SK-N-SH treated with all-trans-retinoic acid at 6 μM for 48 hours (cell line): ENCODE results near the gene PIGU.
"Not testable (repeated sequence)": the region's sequence is repeated elsewhere in the genome, so short reads cannot be mapped to it uniquely, and the experiment has no call there.

ENCODE experiments used
- ATAC-seq: fragments of 200-7000 bp; cut with Tn5 transposase; 3 replicates; pipeline ENCODE4 v1.9.1; 2020; ENCODE audit warnings: mild to moderate bottlenecking, moderate library complexity
- ARNTL ChIP-seq: fragments of 450-650 bp; formaldehyde crosslinking; IDR thresholded peaks from 2 replicates; pipeline ENCODE4 v1.5.0; 2020; ENCODE audit warnings: low read depth, mild to moderate bottlenecking, moderate library complexity, borderline replicate concordance
- BACH2 ChIP-seq: fragments of 250-450 bp; sonication (Bioruptor Pico); IDR thresholded peaks from 2 replicates; pipeline ENCODE4 v1.9.0; 2021; ENCODE audit warnings: mild to moderate bottlenecking, borderline replicate concordance
- CSDC2 ChIP-seq: fragments of 250-450 bp; sonication (Bioruptor Pico); IDR thresholded peaks from 2 replicates; pipeline ENCODE4 v1.5.0; 2020; ENCODE audit warnings: mild to moderate bottlenecking, moderate library complexity
- ESRRG ChIP-seq: fragments of 250-450 bp; sonication (Bioruptor Pico); IDR thresholded peaks from 2 replicates; pipeline ENCODE4 v1.6.1; 2021; ENCODE audit warnings: mild to moderate bottlenecking
- OSR1 ChIP-seq: fragments of 250-450 bp; sonication (Bioruptor Pico); IDR thresholded peaks from 2 replicates; pipeline ENCODE4 v1.8.0; 2022; ENCODE audit warnings: moderate library complexity, mild to moderate bottlenecking, inconsistent platforms
- RARB ChIP-seq: fragments of 250-450 bp; sonication (Bioruptor Pico); IDR thresholded peaks from 2 replicates; pipeline ENCODE4 v1.8.0; 2021; ENCODE audit warnings: mild to moderate bottlenecking, moderate library complexity
- SNAI2 ChIP-seq: fragments of 250-450 bp; sonication (Bioruptor Pico); IDR thresholded peaks from 2 replicates; pipeline ENCODE4 v1.5.0; 2020; ENCODE audit warnings: mild to moderate bottlenecking, moderate library complexity
- TCF4 ChIP-seq: fragments of 250-450 bp; sonication (Bioruptor Pico); IDR thresholded peaks from 2 replicates; pipeline ENCODE4 v1.8.0; 2021; ENCODE audit warnings: mild to moderate bottlenecking, moderate library complexity, borderline replicate concordance
- TOX ChIP-seq: fragments of 250-450 bp; sonication (Bioruptor Pico); IDR thresholded peaks from 2 replicates; pipeline ENCODE4 v1.8.0; 2021; ENCODE audit warnings: mild to moderate bottlenecking, moderate library complexity, borderline replicate concordance
- ZC3H10 ChIP-seq: fragments of 250-450 bp; sonication (Bioruptor Pico); IDR thresholded peaks from 2 replicates; pipeline ENCODE4 v1.5.1; 2021; ENCODE audit warnings: mild to moderate bottlenecking, moderate library complexity
- ZFP30 ChIP-seq: fragments of 450-650 bp; formaldehyde crosslinking; IDR thresholded peaks from 2 replicates; pipeline ENCODE4 v1.5.0; 2022; ENCODE audit warnings: mild to moderate bottlenecking, moderate library complexity
- ZNF565 ChIP-seq: fragments of 450-650 bp; formaldehyde crosslinking; conservative IDR thresholded peaks from 2 replicates; pipeline ENCODE4 v1.5.0; 2020; ENCODE audit warnings: low read depth, mild to moderate bottlenecking, moderate library complexity
- ZNF70 ChIP-seq: fragments of 450-650 bp; formaldehyde crosslinking; IDR thresholded peaks from 2 replicates; pipeline ENCODE4 v1.5.0; 2020; ENCODE audit warnings: mild to moderate bottlenecking, moderate library complexity
- ZNF8 ChIP-seq: fragments of 450-650 bp; formaldehyde crosslinking; IDR thresholded peaks from 2 replicates; pipeline ENCODE4 v1.5.0; 2020; ENCODE audit warnings: mild to moderate bottlenecking, moderate library complexity
- TF ChIP-seq, protein P1 (sequence below): fragments of 250-450 bp; sonication (Bioruptor Pico); IDR thresholded peaks from 2 replicates; pipeline ENCODE4 v1.5.0; 2020; ENCODE audit warnings: mild to moderate bottlenecking, moderate library complexity
- TF ChIP-seq, protein P2 (sequence below): fragments of 250-450 bp; sonication (Bioruptor Pico); IDR thresholded peaks from 2 replicates; pipeline ENCODE4 v1.5.1; 2020; ENCODE audit warnings: low read depth, mild to moderate bottlenecking, moderate library complexity
- TF ChIP-seq, protein P3 (sequence below): fragments of 250-450 bp; sonication (Bioruptor Pico); IDR thresholded peaks from 2 replicates; pipeline ENCODE4 v1.8.0; 2021; ENCODE audit warnings: low read depth, mild to moderate bottlenecking, moderate library complexity, borderline replicate concordance

PIGU gene, protein sequence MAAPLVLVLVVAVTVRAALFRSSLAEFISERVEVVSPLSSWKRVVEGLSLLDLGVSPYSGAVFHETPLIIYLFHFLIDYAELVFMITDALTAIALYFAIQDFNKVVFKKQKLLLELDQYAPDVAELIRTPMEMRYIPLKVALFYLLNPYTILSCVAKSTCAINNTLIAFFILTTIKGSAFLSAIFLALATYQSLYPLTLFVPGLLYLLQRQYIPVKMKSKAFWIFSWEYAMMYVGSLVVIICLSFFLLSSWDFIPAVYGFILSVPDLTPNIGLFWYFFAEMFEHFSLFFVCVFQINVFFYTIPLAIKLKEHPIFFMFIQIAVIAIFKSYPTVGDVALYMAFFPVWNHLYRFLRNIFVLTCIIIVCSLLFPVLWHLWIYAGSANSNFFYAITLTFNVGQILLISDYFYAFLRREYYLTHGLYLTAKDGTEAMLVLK

DNA sequence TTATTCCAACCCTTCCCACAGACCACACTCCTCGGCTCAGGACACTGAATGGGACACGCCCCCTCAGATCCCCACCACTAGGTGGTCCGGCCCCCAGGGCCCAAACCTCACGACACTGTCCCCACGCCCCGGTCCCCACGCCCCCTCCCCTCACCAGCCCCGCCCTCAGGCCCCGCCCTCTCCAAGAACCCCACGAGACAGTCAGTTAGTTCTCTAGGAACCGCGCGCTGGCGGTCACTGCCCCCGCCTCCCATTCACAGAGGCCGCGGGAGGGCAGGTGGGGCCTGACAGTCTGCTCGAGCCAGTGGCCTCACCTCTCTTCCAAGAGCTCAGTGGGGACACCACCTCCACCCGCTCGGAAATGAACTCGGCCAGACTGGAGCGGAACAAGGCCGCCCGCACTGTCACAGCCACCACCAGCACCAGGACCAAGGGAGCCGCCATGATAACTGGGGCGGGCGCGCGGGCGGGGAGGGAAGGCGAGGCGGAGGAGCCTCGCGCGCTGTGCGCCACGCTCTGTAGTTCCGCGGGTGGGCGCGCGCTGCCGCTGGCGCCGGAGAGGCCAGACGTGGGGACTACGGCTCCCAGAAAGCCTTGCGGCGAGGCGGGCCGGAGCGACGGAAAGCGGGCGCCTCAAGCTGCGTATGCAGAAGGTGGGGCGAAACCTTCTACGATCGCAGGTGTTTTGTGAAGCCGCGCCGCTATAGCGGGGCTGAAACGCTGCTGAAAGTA lies at the start of gene PIGU:
Gene PIGU (minus strand): TSS at position 451 of the 732 bp plus-strand sequence. CDS start 7 bp downstream, at position 444.
- peak; percentile 98 for ATAC-seq
- TF ChIP-seq ZNF8 (CRISPR knock-in tag) (no peak), ZNF70 (CRISPR knock-in tag) (no peak)

DNA sequence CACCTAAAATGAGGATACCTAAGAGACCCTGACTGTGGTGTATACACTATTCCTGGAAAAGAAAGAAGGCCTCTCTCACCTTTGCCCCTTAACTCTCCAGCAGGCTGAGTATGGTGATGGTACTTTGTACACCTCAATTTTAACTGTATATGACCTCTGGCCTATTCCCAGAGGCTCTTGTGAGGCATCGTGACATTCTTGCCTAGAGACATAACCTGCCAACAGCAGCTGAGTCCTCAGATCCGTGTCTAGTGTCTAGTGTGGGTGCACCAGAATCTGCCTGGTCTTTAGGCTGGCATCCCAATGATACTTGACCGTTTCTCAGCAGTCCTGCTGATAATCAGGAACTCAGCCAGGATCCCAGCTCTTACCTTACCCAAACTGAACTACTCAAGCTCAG lies 47.3 kb upstream of the PIGU start:
- no peak for TF ChIP-seq TOX (CRISPR knock-in tag)
- TF ChIP-seq, protein P1, sequence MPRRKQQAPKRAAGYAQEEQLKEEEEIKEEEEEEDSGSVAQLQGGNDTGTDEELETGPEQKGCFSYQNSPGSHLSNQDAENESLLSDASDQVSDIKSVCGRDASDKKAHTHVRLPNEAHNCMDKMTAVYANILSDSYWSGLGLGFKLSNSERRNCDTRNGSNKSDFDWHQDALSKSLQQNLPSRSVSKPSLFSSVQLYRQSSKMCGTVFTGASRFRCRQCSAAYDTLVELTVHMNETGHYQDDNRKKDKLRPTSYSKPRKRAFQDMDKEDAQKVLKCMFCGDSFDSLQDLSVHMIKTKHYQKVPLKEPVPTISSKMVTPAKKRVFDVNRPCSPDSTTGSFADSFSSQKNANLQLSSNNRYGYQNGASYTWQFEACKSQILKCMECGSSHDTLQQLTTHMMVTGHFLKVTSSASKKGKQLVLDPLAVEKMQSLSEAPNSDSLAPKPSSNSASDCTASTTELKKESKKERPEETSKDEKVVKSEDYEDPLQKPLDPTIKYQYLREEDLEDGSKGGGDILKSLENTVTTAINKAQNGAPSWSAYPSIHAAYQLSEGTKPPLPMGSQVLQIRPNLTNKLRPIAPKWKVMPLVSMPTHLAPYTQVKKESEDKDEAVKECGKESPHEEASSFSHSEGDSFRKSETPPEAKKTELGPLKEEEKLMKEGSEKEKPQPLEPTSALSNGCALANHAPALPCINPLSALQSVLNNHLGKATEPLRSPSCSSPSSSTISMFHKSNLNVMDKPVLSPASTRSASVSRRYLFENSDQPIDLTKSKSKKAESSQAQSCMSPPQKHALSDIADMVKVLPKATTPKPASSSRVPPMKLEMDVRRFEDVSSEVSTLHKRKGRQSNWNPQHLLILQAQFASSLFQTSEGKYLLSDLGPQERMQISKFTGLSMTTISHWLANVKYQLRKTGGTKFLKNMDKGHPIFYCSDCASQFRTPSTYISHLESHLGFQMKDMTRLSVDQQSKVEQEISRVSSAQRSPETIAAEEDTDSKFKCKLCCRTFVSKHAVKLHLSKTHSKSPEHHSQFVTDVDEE (CRISPR knock-in tag) = no peak
- no peak for TF ChIP-seq CSDC2 (CRISPR knock-in tag)
- TF ChIP-seq ZNF565 (CRISPR knock-in tag) = no peak
- no peak for TF ChIP-seq BACH2 (CRISPR knock-in tag)
- TF ChIP-seq TCF4 (CRISPR knock-in tag) = no peak
- TF ChIP-seq ZC3H10 = no peak
- TF ChIP-seq ARNTL = no peak
- TF ChIP-seq SNAI2 (CRISPR knock-in tag) = no peak
- no peak for TF ChIP-seq ZFP30 (CRISPR knock-in tag)
- no peak for ATAC-seq

DNA sequence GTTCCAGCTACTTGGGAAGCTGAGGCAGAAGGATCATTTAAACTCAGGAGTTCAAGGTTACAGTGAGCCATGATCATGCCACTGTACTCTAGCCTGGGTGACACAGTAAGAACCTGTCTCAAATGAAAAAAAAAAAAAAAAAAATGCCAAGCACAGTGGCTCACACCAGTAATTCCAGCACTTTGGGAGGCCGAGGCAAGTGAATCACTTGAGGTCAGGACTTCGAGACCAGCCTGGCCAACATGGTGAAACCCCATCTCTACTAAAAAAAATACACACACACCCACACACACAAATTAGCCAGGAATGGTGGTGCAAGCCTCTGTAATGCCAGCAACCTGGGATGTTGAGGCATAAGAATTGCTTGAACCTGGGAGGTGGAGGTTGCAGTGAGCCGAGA lies 45.7 kb upstream of the PIGU start:
- not testable (repeated sequence) for ATAC-seq

DNA sequence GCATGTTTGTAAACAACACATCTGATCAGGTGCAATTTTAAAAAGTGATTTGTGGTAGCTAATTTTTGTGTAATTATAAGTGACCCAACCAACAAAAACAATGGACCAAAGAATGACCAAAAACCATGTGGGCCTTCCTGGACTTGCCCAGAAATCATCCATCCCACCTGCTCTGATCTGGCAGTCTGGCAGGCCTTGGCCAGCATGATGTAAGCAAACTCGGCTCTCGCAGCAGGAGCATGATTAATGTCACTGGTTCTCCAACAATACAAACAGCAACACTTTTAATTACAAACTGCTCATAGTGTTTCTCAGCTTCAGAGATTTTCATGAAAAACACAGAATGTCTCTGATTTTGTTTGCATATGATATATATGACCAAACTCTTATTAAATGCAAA lies 43.4 kb upstream of the PIGU start:
- ATAC-seq = no peak

DNA sequence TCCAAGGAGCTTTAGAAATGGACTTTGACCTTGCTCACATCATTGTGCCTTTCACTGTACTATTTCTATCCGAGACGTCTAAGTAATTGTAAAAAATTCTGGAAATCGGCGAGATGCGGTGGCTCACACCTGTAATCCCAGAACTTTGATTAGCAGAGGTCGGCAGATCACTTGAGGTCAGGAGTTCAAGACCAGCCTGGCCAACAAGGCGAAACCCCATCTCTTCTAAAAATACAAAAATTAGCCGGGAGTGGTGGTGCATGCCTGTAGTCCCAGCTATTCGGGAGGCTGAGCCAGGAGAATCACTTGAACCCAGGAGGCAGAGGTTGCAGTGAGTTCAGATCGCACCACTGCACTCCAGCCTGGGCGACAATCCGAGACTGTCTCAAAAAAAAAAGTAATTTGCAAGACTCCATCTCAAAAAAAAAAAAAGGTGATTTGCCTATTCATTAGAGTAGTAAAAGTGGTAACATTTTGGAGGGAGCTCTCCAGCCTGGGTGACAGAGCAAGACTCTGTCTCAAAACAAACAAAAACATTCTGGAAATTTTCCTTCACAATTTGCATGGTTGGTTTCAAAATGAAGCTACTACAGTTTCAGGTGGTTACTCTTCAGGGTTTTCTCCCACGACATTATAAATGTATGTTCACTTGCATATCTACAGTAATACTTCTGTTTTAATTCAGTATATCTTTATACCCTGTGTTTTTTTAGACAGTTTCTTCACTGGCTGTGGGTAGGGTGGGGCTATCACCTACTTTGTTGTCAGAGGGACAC lies 42.5 kb upstream of the PIGU start:
- ATAC-seq = not testable (repeated sequence)

More for the DNA sequence above, 43.4 kb upstream of the PIGU start:
- TF ChIP-seq OSR1 (CRISPR knock-in tag) (no peak), RARB (CRISPR knock-in tag) (no peak), ARNTL (no peak), ESRRG (CRISPR knock-in tag) (no peak), ZC3H10 (no peak)
- TF ChIP-seq, protein P2, sequence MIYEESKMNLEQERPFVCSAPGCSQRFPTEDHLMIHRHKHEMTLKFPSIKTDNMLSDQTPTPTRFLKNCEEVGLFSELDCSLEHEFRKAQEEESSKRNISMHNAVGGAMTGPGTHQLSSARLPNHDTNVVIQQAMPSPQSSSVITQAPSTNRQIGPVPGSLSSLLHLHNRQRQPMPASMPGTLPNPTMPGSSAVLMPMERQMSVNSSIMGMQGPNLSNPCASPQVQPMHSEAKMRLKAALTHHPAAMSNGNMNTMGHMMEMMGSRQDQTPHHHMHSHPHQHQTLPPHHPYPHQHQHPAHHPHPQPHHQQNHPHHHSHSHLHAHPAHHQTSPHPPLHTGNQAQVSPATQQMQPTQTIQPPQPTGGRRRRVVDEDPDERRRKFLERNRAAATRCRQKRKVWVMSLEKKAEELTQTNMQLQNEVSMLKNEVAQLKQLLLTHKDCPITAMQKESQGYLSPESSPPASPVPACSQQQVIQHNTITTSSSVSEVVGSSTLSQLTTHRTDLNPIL (CRISPR knock-in tag) = no peak
- TF ChIP-seq, protein P3, sequence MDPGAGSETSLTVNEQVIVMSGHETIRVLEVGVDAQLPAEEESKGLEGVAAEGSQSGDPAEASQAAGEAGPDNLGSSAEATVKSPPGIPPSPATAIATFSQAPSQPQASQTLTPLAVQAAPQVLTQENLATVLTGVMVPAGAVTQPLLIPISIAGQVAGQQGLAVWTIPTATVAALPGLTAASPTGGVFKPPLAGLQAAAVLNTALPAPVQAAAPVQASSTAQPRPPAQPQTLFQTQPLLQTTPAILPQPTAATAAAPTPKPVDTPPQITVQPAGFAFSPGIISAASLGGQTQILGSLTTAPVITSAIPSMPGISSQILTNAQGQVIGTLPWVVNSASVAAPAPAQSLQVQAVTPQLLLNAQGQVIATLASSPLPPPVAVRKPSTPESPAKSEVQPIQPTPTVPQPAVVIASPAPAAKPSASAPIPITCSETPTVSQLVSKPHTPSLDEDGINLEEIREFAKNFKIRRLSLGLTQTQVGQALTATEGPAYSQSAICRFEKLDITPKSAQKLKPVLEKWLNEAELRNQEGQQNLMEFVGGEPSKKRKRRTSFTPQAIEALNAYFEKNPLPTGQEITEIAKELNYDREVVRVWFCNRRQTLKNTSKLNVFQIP (CRISPR knock-in tag) = no peak
